Fibroblast of lung (primary cell): Measurements from ENCODE around the gene CLP1. TPM values are rescaled to one million over a fixed set of nuclear protein-coding genes. Genes with fewer than 3 reads are reported as not detected.

Source experiments
- DNase-seq, 2 donors: peaks; one replicate each; pipeline versions ENCODE4 v3.0.0 to v3.0.0-alpha.2; 2010; ENCODE audit warnings: low read depth in 2 of 2
- H2AFZ ChIP-seq: 2 replicates; pipeline ENCODE4 v1.5.1; 2012; ENCODE audit warnings: low read length, control low read depth, inconsistent platforms
- H3K27ac ChIP-seq: 2 replicates; pipeline ENCODE4 v1.5.1; 2011; ENCODE audit warnings: low read length, control low read depth; ENCODE audit not compliant: insufficient read depth
- H3K27me3 ChIP-seq: 2 replicates; pipeline ENCODE4 v1.5.1; 2011; ENCODE audit warnings: mild to moderate bottlenecking, low read length; ENCODE audit not compliant: control insufficient read depth, insufficient read depth
- H3K36me3 ChIP-seq: 2 replicates; pipeline ENCODE4 v1.5.1; 2011; ENCODE audit warnings: low read length; ENCODE audit not compliant: control insufficient read depth, insufficient read depth
- H3K4me1 ChIP-seq: 2 replicates; pipeline ENCODE4 v1.5.1; 2011; ENCODE audit warnings: low read length; ENCODE audit not compliant: control insufficient read depth, insufficient read depth; ENCODE audit errors: extremely low read depth
- H3K4me2 ChIP-seq: 2 replicates; pipeline ENCODE4 v1.5.1; 2011; ENCODE audit warnings: low read length, control low read depth; ENCODE audit not compliant: insufficient read depth; ENCODE audit errors: extremely low read depth
- H3K4me3 ChIP-seq, 4 experiments: fragments of 200-600 bp in 1 of 4; sonication (generic) in 1 of 4; replicated peaks in 1 of 4; 2 replicates each; pipeline ENCODE4 v1.5.1; 2011 to 2016; ENCODE audit warnings: low read length in 4 of 4, low read depth in 3 of 4, mild to moderate bottlenecking in 3 of 4, control low read depth in 2 of 4, inconsistent platforms in 1 of 4, mixed read lengths in 1 of 4; ENCODE audit not compliant: insufficient read depth in 1 of 4; ENCODE audit errors: control extremely low read depth in 1 of 4
- H3K79me2 ChIP-seq: 2 replicates; pipeline ENCODE4 v1.5.1; 2012; ENCODE audit warnings: mild to moderate bottlenecking, low read length, inconsistent platforms; ENCODE audit not compliant: control insufficient read depth, insufficient read depth
- H3K9ac ChIP-seq: 2 replicates; pipeline ENCODE4 v1.5.1; 2011; ENCODE audit warnings: mild to moderate bottlenecking, low read length, control low read depth; ENCODE audit not compliant: insufficient read depth
- H3K9me3 ChIP-seq: 2 replicates; pipeline ENCODE4 v1.5.1; 2012; ENCODE audit warnings: low read depth, low read length; ENCODE audit not compliant: control insufficient read depth, insufficient read depth
- H4K20me1 ChIP-seq: 2 replicates; pipeline ENCODE4 v1.5.1; 2011; ENCODE audit warnings: low read length; ENCODE audit not compliant: control insufficient read depth, insufficient read depth; ENCODE audit errors: extremely low read depth
- CTCF ChIP-seq, 2 donors: IDR thresholded peaks in 1 of 2; conservative IDR thresholded peaks in 1 of 2; 1 replicate in 1 of 2; 2 replicates in 1 of 2; pipeline ENCODE4 v1.5.1; 2011 to 2012; ENCODE audit warnings: low read length in 2 of 2, control low read depth in 1 of 2, inconsistent platforms in 1 of 2, low read depth in 1 of 2, mild to moderate bottlenecking in 1 of 2
- EZH2 ChIP-seq: IDR thresholded peaks from 2 replicates; pipeline ENCODE4 v1.5.1; 2012; ENCODE audit warnings: low read length, control low read depth, mild to moderate bottlenecking; ENCODE audit errors: missing control alignments
- polyA plus RNA-seq, 2 donors: library from polyadenylated mRNA; depleted of rRNA in 1 of 2; stranded (reverse) in 1 of 2; unstranded in 1 of 2; fragments of >200 nt; gene quantifications; 2 replicates each; pipeline ENCODE4 v1.2.1, GENCODE V29; 2011 to 2012; ENCODE audit warnings: missing spikeins in 1 of 2
- total RNA-seq: library from RNA; depleted of rRNA; stranded (reverse); fragments of >200 nt; gene quantifications from 2 replicates; pipeline ENCODE4 v1.2.1, GENCODE V29; 2014

CLP1 gene
- total and polyA plus RNA-seq, 2 donors (not counting 1 experiment from before 2014, with no cell fraction given): 13.2 to 24.1 TPM

GRCh38 chr11:57648801-57649735 is 8.5 kb upstream of the CLP1 start:
- Histone ChIP-seq H3K4me2 (peak overlapping the region; percentile 96), H3K4me1 (peaks cover 23% of the 10 kb centered on the region), H4K20me1 (no peaks in the 10 kb centered on the region), H3K27me3 (peaks cover 26% of the 10 kb centered on the region), H3K27ac (no peak overlapping the region), H3K9ac (no peak overlapping the region), H3K9me3 (no peaks in the 10 kb centered on the region), H2AFZ (no peak overlapping the region), H3K36me3 (no peaks in the 10 kb centered on the region), H3K79me2 (no peaks in the 10 kb centered on the region), H3K4me3 (peak overlapping the region; percentile 24 to 78 (median 50))
- DNase-seq: peak in 1 of 2 donors; percentile 28
- TF ChIP-seq CTCF (conservative IDR thresholded peaks at IDR 0.05 in 1 of 2, IDR thresholded peaks at IDR 0.05 in 1 of 2; ENCODE audit: low read depth in 1 of 2, low read length in 2 of 2) (no peak), EZH2 (no peak)

GRCh38 chr11:57649826-57650738 is 7.5 kb upstream of the CLP1 start, which contains the start of gene YPEL4:
Gene YPEL4 (minus strand): TSS chr11:57649912. CDS start chr11:57647107, 2,805 bp downstream.
- no peak for TF ChIP-seq CTCF (conservative IDR thresholded peaks at IDR 0.05 in 1 of 2, IDR thresholded peaks at IDR 0.05 in 1 of 2; ENCODE audit: low read depth in 1 of 2, low read length in 2 of 2)
- TF ChIP-seq EZH2: no peak
- no peaks in the 10 kb centered on the region for H3K9me3 ChIP-seq
- no peaks in the 10 kb centered on the region for H4K20me1 ChIP-seq
- peak within 1 kb of the TSS; percentile 96 for H3K4me2 ChIP-seq
- peak; percentile 78 to 81 for DNase-seq
- H3K36me3 ChIP-seq: no peaks in the 10 kb centered on the region
- no peak within 1 kb of the TSS for H3K9ac ChIP-seq
- no peak within 1 kb of the TSS for H3K27ac ChIP-seq
- peaks cover 26% of the 10 kb centered on the region for H3K27me3 ChIP-seq
- no peaks in the 10 kb centered on the region for H3K79me2 ChIP-seq
- H3K4me1 ChIP-seq: peaks cover 18% of the 10 kb centered on the region
- peak within 1 kb of the TSS; percentile 33 for H2AFZ ChIP-seq
- peak within 1 kb of the TSS; percentile 24 to 78 (median 50) for H3K4me3 ChIP-seq

- Histone ChIP-seq H3K79me2 (no peaks in the 10 kb centered on the region), H3K4me1 (peaks cover 15% of the 10 kb centered on the region), H3K27me3 (peaks cover 26% of the 10 kb centered on the region), H3K9ac (no peak overlapping the region), H3K4me3 (no peak overlapping the region), H3K9me3 (no peaks in the 10 kb centered on the region), H4K20me1 (no peaks in the 10 kb centered on the region), H3K4me2 (no peak overlapping the region), H3K27ac (no peak overlapping the region), H3K36me3 (no peaks in the 10 kb centered on the region), H2AFZ (no peak overlapping the region)
- DNase-seq: no peak
- TF ChIP-seq EZH2 (no peak), CTCF (conservative IDR thresholded peaks at IDR 0.05 in 1 of 2, IDR thresholded peaks at IDR 0.05 in 1 of 2; ENCODE audit: low read depth in 1 of 2, low read length in 2 of 2) (no peak)
Observed at GRCh38 chr11:57650739-57651090, 6.8 kb upstream of the CLP1 start.
